Measurements from ENCODE around the gene P2RY10.
"Not testable (repeated sequence)": the region's sequence is repeated elsewhere in the genome, so short reads cannot be mapped to it uniquely, and the experiment has no call there.

Gene P2RY10

GRCh38 chrX:78945186-78945912 lies at the start of gene P2RY10:
TSS of gene P2RY10 (plus strand) at chrX:78945391. CDS start at chrX:78960521, 15,130 bp downstream.
- DNase-seq, result no peak

- no peak for DNase-seq
Observed at GRCh38 chrX:78922754-78923153, 22.4 kb upstream of the P2RY10 start.

GRCh38 chrX:78923198-78924015 lies 21.8 kb upstream of the P2RY10 start:
- no peak for DNase-seq

- no peak for DNase-seq
Observed at GRCh38 chrX:78931814-78932213, 13.4 kb upstream of the P2RY10 start.

- no peak for DNase-seq
Observed at GRCh38 chrX:78934866-78935265, 10.3 kb upstream of the P2RY10 start.

- no peak for DNase-seq
Observed at GRCh38 chrX:78944351-78944750, 840 bp upstream of the P2RY10 start.

GRCh38 chrX:78946178-78946931 lies 1.2 kb downstream of the P2RY10 start:
- no peak for DNase-seq

- no peak for DNase-seq
Observed at GRCh38 chrX:78950009-78950835, 5.0 kb downstream of the P2RY10 start.

- no peak for DNase-seq
Observed at GRCh38 chrX:78957049-78957767, 12.0 kb downstream of the P2RY10 start.

GRCh38 chrX:78957768-78958130 lies 12.6 kb downstream of the P2RY10 start:
- DNase-seq, result no peak

GRCh38 chrX:78958419-78959116 lies 13.4 kb downstream of the P2RY10 start:
- DNase-seq, result no peak

- DNase-seq, result no peak
Observed at GRCh38 chrX:78960888-78961287, 15.7 kb downstream of the P2RY10 start.

- DNase-seq, result no peak
Observed at GRCh38 chrX:78964598-78964997, 19.4 kb downstream of the P2RY10 start.

GRCh38 chrX:78979789-78980464 lies 34.7 kb downstream of the P2RY10 start:
- no peak for DNase-seq

GRCh38 chrX:78989349-78989748 lies 44.2 kb downstream of the P2RY10 start:
- no peak for DNase-seq

- DNase-seq, result no peak
Observed at GRCh38 chrX:78997870-78998558, 52.8 kb downstream of the P2RY10 start.

GRCh38 chrX:79007540-79007939 lies 62.3 kb downstream of the P2RY10 start:
- DNase-seq, result not testable (repeated sequence)

All from SW 1271 (cell line).